Activated CD4-positive, CD25-positive, alpha-beta regulatory T cell (primary cell): ENCODE data around the gene SPATS1.
A peak's percentile ranks its signal among the peaks of the same experiment; 100 is the strongest.

Experiments used
- DNase-seq, 4 experiments: peaks; one replicate each; lab custom pipeline; 2025; lab: John Stamatoyannopoulos, UW

The SPATS1 gene, protein sequence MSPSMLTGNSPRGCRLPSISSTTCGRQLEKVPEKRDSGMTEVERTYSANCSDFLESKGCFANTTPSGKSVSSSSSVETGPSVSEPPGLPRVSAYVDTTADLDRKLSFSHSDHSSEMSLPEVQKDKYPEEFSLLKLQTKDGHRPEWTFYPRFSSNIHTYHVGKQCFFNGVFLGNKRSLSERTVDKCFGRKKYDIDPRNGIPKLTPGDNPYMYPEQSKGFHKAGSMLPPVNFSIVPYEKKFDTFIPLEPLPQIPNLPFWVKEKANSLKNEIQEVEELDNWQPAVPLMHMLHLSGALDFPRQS

DNA sequence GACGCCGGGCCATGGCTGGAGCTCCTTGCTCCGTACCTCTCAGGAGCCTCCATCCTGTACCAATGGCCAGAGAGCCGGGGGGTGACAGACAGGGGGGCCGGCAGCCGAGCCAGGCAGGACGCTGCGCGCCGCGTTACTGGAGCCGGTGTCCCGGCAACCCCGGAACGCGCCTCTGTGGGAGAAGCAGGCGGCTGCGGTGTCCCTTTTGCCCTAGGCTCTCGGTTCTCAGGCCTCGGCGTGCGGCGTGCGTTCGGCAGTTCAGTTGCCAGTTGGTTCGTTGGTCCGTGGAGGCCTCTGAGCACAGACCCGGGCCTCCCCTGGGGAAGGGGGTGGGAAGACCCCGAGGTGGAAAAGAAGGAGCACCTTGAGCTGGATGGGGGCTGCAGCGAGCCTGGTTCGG, at the start of gene SPATS1:
Gene SPATS1, plus strand, starts transcription at position 162 of the 400 bp plus-strand sequence. CDS start 446 bp downstream, outside the sequence.
- no peak for DNase-seq

DNA sequence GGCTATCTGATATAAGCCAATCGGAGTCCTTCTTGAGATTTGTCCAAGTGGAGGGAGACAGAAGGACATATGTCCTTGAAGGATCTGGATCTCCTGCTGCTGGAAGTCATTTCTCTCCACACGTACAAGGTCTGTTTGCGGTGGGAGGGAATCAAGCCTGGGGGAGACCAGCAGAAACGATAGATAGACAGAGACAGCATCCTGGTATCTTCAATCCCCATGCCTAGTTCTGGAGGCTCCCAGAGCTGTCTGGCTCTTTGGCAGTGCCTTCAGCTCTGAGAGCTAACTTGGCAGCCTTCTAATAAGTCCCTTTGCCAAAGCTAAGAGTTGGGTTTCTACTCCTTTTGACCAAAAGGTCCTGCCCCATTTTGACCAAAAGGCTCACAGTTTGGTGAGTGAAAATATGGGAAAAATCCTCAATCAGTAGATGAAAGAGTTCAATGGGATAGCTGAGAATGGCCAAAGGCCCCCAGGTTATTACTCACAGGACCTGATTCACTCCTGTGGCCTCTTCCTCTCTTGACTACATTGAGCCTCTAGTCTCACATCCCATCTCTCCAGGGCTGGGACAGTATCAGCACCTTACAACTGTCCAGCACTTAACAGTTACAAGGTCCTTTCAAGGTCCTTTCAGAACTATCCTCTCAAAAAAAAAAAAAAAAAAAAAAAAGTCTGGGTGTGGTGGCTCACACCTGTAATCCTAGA, 49.6 kb upstream of the SPATS1 start:
- no peak for DNase-seq

DNA sequence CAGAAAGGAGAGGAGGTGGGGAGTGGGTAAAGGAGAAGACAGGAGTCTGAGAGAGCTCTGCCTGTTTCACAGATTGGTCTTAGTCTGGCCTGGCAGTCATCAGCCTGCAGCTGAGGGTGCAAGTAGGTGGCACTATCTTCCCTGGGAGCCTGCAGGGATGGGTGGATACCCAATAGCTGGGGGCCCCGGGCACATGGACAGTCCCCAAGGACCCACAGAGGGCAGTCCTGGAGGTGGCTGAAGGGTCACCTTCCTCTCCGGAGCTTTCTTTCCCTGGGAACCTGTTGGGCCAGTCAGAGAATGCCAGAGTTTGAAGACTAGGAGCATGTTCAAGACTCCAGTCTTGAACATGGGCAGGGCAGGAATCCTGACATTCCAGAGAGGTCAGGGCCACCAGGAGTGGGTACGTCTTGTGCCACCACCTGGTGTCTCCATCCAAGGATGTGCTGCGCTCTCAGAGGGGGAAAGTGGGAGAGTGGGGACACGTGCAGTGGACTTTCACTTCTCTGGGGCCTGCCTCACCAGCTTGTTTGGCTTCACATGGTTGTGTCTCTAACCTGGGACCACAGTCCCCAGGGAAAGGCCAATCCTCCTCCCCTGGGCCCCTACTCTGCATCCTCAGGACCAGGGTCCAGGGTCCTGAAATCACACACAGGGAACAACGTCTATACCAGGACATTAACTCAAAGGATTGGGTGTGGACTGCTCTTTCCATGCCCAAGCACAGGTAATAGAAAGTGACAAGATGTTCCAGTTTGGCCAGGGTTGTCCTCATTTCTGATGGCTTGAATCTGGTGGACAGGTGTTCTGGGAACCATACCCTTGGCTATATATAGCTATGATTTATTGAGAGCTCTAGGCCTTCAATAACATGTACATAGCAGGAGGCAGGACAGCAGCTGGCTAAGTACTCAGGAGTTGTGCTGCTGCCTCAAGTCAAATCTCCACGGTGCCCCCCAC, 47.3 kb upstream of the SPATS1 start:
- DNase-seq = no peak

DNA sequence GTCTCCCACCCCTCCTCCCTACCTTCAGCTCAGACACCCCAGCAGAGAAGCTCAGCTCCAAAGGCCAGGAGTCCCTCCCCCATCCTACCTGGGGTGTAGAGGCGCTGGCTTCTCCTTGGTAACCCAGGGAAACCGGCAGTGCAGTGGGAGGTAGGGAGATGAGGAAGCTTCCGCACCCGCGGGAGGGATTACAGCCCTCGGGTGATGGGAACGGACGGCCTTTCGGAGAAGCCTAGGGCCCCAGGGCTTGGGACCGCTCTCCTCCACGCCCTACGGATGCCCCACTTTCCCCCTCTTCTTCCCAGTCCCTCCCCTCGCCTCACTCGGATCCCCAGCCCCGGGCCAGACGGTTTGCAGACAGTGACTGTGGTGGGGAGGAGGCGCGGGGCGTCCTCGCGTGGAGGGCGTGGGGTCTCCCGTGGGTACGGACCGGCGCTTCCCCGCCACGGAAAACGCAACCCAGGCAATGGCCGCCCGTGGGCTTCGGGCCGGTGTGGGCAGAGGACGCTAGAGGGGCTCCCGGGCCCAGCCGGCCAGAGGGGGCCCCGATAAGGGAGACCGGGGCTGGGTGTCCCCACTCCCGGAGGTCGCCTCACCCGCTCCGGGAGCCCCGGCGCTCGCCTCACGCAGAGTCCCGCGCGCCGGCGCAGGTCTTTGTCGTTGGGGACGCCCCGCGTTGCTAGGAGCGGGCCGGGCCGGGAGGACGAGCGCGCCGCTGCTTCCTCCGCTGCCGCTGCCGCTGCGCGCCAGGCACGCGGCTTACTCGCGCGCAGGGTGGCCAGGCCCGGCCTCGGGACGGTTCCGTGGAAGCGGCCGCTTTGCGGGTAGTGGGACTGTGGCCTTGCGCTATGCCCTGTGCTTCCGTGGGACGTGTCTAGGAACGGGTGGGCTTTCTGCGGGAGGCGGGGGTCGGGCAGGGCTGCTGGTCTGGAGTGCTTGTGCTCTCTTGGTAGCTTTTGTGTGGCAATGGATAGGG, 45.1 kb upstream of the SPATS1 start:
- peak; percentile 13 to 44 (median 32) for DNase-seq

DNA sequence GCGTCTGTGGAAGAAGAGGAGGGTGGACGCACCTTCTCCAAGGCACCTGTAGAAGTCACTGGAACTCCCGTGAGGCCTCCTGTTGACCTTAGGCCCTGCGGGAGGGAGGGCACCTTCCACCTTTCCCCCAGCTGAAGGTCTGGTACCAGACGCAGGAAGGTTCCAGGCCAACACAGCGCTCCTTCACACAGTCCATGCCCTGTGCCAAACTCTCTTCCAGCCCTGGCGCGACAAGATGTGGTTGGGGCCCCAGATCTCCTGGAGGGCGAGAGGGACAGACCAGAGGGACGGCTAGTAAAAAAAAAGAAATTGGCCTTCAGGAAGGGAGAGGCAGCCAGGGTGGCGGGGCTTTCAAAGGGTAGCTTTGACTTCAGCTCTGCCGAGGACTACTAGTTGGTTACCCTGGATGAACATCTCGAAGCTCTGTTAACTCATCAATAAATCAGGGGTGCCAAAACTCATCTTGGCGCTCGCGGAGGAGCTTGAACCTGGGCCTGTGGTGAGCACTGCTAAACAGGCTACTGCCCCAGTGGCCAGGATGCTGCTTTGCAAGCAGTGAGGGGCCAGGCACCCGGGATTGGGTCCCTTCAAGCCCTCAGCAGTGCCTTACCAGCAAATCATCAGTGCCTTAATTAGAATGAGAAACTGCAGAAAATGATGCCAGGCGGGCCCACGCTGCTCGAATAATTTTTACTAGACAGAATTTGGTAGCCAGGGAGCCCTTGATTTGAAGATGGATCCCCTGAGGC, 44.2 kb upstream of the SPATS1 start:
- DNase-seq = no peak

DNA sequence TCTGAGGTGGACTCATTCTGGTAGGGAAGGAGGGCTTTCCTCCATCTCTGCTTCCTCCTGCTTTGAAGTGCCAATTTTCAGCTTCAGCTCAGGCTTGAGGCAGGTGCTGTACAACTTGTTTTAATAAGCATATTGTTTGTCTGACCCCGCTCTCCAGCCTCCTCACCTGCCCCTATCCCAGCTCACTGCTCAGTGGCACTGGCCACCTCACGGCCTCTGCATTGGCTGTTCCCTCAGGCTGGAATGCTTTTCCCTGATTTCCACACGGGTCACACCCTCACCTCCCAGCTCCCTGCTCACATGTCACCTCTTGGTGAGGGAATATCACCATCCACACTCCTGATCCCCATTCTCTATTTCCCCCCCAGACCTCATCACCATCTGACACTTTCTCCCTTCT, 43.6 kb upstream of the SPATS1 start:
- DNase-seq = no peak

DNA sequence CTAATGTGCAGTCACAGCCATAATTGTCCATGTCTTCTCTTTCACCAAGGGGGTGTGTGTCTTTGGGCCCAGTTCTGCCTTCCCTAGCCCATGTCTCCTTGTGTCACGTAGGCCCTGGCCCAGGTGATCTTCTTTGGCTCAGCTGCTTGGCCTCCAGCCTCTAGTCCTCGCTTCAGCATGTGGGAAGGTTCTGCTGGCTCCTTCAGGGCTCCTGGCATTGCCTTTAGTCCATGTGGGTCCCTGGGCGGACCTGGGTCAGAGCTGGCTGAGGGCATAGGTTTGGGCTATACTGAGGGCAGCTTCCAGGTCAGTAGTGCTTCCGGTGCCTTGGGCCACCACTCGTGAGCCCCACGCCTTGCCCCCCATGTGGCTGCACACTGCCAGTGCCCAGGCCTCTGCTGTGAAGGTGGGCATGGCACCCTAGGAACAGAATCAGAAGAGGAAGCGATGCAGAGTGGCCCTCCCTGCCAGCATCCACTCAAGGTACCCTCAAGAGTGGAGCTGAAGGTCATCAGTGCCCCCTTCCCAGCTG, 42.1 kb upstream of the SPATS1 start:
- no peak for DNase-seq

DNA sequence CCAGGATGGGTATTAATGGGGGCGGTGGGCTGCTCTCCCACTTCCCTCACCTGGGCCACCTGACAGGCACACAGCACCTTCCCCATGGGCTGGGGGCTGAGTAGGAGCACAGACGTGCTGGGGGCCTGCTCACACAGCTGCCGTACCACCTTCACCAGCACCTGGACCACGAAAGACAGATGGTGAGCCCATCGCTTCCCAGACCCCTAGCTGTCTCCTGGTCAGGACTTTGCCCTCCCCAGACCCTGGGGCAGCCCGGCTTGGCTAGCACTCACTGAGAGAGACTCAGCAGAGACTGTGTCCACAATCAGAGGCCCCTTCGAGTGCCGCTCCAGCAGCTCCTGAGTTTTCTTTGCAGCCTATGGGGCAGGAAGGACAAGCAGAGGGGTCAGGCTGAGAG, 41.3 kb upstream of the SPATS1 start:
- no peak for DNase-seq

DNA sequence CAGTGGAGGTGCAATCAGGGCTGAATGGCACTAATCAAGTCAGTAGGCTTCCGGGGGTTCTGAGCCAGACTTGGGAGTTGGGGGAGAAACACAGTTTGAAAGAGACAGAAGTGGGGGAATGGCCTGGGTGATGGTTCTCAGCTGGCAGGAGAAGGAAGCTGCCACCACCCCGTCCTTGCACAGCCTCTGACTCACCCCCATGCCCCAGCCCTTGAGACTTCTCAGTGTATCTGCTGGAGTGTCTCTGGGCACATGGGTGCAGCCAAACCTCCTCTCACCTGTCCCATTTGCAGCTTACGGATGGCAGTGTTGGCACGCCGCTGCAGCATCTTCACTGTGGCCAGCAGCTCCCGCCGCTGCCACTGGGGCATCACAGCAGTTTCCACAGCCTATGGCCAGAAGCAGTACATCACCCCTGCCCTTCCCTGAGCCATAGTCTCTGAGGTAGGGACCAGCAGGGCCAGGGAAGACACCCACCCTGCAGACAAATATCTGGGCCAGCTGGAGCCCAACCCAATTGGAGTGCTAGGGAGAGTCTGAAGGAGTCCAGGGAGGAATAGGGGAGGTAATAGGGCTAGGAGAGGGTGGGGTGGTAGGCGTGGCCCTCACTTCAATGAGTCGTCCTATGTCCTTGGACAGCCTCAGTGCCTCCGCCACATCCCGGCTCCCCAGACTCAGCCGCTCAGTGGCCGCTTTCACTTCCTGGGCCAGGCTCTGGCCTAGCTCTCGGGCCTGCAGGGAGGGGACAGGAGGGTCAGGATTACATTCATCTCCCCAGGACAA, 40.5 kb upstream of the SPATS1 start:
- no peak for DNase-seq

DNA sequence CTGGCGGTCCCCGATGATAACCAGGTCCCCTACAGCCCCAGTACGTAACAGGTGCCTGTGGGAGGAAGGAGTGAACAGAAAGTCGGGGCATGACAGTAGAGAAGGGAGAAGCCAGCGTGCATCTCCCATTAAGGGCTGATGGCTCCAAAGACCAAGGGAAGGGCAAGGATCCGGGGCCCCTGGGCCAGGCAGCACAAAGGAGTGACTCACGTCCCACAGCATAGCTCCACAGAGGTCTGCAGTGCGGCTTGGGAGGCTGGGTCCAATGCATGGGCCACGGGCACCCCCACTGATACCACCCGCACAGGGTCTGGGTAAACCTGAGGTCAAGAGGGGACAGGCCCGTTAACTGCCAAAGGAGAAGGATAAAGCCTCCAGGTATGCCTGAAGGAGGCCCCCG, 39.6 kb upstream of the SPATS1 start:
- no peak for DNase-seq

DNA sequence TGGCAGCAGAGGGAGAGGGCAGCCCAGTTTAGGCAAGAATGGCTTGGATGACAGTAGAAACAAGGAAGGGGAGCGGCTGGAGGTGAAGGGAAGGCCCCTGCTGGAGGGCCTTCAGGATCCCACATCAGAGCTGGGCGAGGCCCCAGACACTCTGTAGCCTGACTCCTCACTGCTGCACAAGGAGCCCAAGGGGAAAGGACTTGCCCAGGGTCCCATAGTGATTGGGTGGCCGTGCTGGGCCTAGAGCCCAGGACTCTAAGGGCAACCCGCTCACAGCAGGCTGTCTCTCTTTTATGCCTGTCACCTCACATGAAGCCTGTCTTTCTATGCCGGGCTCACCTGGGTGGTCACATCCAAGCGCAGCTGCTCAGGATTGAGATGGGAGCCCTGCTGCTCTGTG, 38.6 kb upstream of the SPATS1 start:
- no peak for DNase-seq

DNA sequence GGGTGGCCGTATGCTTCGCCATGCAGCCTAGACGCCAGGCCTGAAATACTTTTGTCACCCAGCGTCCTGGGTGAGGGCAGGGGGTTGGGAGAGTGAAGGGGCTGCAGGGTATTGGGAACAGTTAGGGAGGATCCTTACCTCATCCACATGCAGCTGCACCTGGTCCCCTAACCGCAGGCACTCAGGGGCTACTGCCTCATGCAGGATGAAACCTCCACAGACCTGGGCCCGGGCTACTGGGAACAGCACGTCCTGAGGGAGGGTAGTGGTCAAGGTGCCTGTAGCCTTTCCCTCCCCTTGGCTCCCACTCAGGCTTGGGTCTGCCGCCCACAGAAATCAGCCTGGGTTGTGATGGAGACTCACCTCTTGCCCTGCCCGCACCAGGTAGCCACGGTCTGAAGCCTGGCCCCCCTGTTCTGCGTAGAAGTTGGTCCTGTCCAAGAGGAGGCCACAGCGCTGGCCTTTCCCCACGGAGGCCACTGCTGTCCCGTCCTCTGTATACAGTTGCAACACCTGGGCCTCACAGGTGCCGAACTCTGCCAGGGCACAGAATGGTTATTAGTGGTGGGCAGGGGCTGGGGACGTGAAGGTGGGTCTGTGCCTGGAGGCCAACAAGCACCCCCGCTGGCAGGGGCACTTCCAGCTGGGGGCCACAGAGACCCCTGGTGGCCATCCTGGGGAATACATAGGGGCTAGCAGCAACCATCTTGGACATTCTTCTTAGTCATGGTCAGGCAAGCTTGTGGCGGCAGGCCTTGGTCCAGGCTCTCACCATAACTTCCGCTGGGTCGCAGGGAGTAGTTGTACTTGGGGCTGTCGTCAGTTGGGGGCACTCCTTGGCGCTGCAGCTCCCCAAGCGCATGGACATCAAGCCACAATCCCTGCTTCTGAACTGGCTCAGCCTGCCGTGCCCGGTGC, 37.9 kb upstream of the SPATS1 start:
- peak in 2 of 4 experiments; percentile 9 to 17 for DNase-seq

DNA sequence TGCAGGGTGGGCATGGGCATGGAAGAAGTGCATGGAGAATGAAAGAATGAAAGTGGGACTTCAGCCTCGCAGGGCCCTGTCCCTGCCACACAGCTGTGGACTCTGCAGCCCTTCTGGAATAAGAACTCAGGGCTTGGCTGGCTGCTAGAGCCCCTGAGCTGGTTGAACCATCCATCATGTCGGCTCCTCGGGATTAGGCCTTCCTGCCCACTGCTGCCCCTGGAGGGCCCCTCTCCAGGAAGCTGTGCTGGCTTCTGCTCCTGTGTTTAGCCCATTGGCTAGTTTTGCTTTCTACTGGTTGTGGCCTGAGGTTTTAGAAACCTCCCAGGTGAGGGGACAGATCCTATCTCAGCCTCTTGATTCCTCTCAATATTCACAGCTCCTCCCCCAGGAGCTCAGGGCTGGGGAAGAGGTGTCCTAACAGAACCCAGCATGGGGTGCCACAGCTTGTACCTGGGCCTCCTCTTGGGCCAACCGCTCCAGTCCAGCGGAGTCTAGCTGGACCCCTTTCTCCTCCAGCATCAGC, 37.2 kb upstream of the SPATS1 start:
- DNase-seq = no peak

DNA sequence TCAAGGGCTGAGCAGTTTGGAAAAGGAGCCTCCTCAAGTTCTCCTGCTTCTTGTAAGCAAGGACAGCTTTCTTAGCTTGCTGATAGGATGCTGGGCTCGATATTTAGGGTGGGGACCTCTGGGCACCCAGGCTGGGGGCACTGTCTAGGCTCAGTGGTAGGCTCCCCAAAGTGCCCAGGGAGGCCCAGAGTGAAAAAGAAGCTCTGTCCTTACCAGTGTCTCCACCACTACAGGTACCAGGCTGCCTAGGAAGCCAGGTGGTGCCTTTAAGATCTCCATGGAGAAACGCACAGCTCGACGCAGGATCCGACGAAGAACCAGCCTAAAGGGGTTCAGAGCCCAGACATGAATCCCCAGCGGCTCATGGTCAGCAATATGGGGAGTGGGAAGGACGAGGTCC, 35.7 kb upstream of the SPATS1 start:
- no peak for DNase-seq

DNA sequence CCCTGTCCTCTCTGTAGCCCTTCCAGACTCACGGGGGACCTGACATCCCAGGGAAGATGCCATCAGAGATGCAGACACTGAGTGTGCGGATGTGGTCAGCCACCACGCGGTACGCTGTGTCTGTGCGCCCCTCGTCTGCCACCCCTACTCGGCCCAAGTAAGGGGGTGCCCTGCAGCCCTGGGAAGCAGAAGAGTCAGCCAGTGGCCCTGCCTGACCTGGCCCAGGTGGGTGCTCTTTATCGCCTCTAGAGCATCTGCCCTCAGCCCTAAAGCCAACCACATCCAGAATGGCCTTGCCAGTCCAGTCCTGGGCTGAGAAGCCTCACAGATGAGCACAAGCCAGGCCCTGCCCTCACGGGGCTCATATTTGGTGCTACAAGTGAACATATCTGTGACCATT, 35.2 kb upstream of the SPATS1 start:
- DNase-seq = no peak

DNA sequence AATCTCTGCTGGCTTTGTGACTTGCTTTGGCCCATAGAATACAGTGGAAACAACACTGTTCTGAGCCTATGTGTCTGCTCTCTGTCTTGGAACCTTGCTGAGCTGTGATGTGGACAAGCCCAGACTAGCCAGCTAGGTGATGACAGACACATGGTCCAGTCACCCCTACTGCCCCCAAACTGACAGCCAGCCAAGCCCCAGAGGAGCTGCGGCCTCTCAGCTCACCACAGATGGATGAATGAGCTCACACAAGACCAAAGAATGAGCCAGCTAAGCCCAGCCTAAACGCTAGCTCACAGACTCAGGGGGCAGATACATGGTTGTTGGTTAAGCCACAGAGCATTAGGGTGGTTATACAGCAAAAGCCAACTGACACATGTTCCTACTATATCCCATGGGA, 33.4 kb upstream of the SPATS1 start:
- DNase-seq = no peak

DNA sequence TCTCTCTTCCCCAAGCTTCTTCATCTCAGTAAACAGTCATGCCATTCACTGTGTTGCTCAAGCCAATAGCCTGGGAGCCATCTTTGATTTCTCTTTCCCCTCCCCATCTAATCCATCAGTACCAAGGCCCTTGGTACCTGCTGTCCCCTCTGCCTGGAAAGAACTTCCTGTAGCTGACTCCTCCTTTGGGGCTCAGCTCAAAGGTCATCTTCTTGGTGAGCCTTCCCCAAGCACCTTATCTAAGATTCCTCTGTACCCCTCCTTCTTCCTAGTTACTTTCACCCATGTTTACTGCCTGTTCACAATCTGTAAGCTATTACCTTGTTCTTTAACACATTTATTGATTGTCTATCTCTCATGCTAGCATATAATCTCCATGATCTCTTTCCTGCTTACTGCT, 32.8 kb upstream of the SPATS1 start:
- DNase-seq = no peak

DNA sequence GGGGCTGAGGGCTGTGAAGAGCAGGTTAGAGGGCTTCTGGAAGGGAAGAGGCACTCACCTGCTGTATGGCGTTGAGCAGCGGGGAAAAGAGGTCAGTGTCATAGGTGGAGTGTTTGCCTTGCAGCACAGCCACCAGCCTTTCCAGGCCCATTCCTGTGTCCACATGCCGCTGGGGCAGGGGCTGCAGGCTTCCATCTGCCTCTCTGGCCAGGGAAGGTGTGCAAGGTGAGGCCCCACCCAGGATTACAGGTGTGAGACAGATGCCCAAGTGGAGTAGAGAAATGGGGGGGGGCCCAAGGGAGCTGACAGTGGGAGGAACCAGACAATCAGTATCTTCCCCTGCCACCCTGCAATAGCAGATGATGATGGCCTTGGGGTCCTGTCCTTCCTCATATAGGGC, 32.2 kb upstream of the SPATS1 start:
- DNase-seq = no peak
